Panc1 (cell line): ENCODE measurements around the gene SUPT20H.

ENCODE experiments used
- POLR2AphosphoS5 ChIP-seq: IDR thresholded peaks from 2 replicates; pipeline ENCODE4 v1.6.1; 2012; ENCODE audit warnings: mild to moderate bottlenecking, low read depth, low read length, moderate library complexity
- REST ChIP-seq, 2 experiments: IDR thresholded peaks; 2 replicates each; pipeline ENCODE4 v1.6.1; 2011 to 2012; ENCODE audit warnings: low read depth in 2 of 2, control low read depth in 1 of 2, low read length in 1 of 2, mild to moderate bottlenecking in 1 of 2, moderate library complexity in 1 of 2; ENCODE audit not compliant: insufficient read depth in 1 of 2

GRCh38 chr13:37011002-37011401, 48.5 kb downstream of the SUPT20H start:
- TF ChIP-seq POLR2AphosphoS5 (no peak), REST (IDR thresholded peaks at IDR 0.05; ENCODE audit: insufficient read depth in 1 of 2, low read depth in 2 of 2, low read length in 1 of 2) (no peak)
